CD14-positive monocyte (primary cell): ENCODE data around the gene BIN1. TPM values are rescaled to one million over a fixed set of nuclear protein-coding genes. Genes with fewer than 3 reads are reported as not detected.

Experiments
- DNase-seq, 3 donors: peaks; one replicate each; pipeline ENCODE4 v3.0.0-alpha.2; 2011 to 2022
- H2AFZ ChIP-seq: 2 replicates; pipeline ENCODE4 v1.6.0; 2012; ENCODE audit warnings: mild to moderate bottlenecking, low read depth, low read length, inconsistent platforms; ENCODE audit not compliant: insufficient read depth, poor library complexity, severe bottlenecking
- H3K27ac ChIP-seq, 2 donors: 1 replicate in 1 of 2; 2 replicates in 1 of 2; pipeline ENCODE4 v1.5.1; 2012 to 2013; ENCODE audit warnings: low read length in 2 of 2, control low read depth in 1 of 2, inconsistent platforms in 1 of 2, low read depth in 1 of 2, mild to moderate bottlenecking in 1 of 2
- H3K27me3 ChIP-seq, 2 donors: one replicate each; pipeline versions ENCODE4 v1.6.0 to v1.6.1; 2011 to 2013; ENCODE audit warnings: low read length in 2 of 2; ENCODE audit not compliant: control insufficient read depth in 2 of 2, insufficient read depth in 2 of 2
- H3K36me3 ChIP-seq, 2 donors: replicated peaks in 1 of 2; 1 replicate in 1 of 2; 2 replicates in 1 of 2; pipeline versions ENCODE4 v1.5.1 to v1.6.1; 2012 to 2013; ENCODE audit warnings: low read length in 2 of 2, control low read depth in 1 of 2, inconsistent platforms in 1 of 2, mild to moderate bottlenecking in 1 of 2; ENCODE audit not compliant: insufficient read depth in 2 of 2, control insufficient read depth in 1 of 2
- H3K4me1 ChIP-seq, 2 donors: 1 replicate in 1 of 2; 2 replicates in 1 of 2; pipeline versions ENCODE4 v1.5.1 to v1.6.1; 2012 to 2013; ENCODE audit warnings: low read length in 2 of 2, control low read depth in 1 of 2, inconsistent platforms in 1 of 2, mild to moderate bottlenecking in 1 of 2, moderate library complexity in 1 of 2; ENCODE audit not compliant: insufficient read depth in 2 of 2, control insufficient read depth in 1 of 2
- H3K4me2 ChIP-seq: replicated peaks from 2 replicates; pipeline ENCODE3; 2012; ENCODE audit warnings: low read length, moderate library complexity, mild to moderate bottlenecking; ENCODE audit not compliant: poor library complexity, severe bottlenecking; ENCODE audit errors: extremely low read depth
- H3K4me3 ChIP-seq, 3 experiments: fragments of 200-600 bp in 1 of 3; sonication (generic) in 1 of 3; replicated peaks in 1 of 3; 1 replicate in 2 of 3; 2 replicates in 1 of 3; pipeline ENCODE4 v1.5.1; 2011 to 2013; ENCODE audit warnings: low read length in 3 of 3, mild to moderate bottlenecking in 3 of 3, control low read depth in 2 of 3, low read depth in 2 of 3, inconsistent platforms in 1 of 3, moderate library complexity in 1 of 3
- H3K79me2 ChIP-seq: 2 replicates; pipeline ENCODE4 v1.6.0; 2012; ENCODE audit warnings: mild to moderate bottlenecking, control low read depth, inconsistent platforms, low read length, moderate library complexity; ENCODE audit not compliant: insufficient read depth
- H3K9ac ChIP-seq: 2 replicates; pipeline ENCODE4 v1.6.0; 2017; ENCODE audit warnings: low read length, mild to moderate bottlenecking; ENCODE audit not compliant: insufficient read depth, poor library complexity, severe bottlenecking
- H3K9me3 ChIP-seq, 2 donors: replicated peaks in 1 of 2; 1 replicate in 1 of 2; 2 replicates in 1 of 2; pipeline versions ENCODE4 v1.5.1 to v1.6.1; 2012 to 2013; ENCODE audit warnings: low read length in 2 of 2, control low read depth in 1 of 2; ENCODE audit not compliant: control insufficient read depth in 1 of 2, insufficient read depth in 1 of 2
- H4K20me1 ChIP-seq: 2 replicates; pipeline ENCODE4 v1.6.0; 2012; ENCODE audit warnings: mild to moderate bottlenecking, low read length, control low read depth, moderate library complexity; ENCODE audit not compliant: insufficient read depth
- H3K27ac Mint-ChIP-seq, 7 donors: one replicate each; pipeline ENCODE4 v1.8.0; 2020; ENCODE audit warnings: mild to moderate bottlenecking in 7 of 7, mixed read lengths in 7 of 7, moderate library complexity in 6 of 7, inconsistent platforms in 2 of 7
- H3K27me3 Mint-ChIP-seq, 3 donors: one replicate each; pipeline ENCODE4 v1.8.0; 2021 to 2022; ENCODE audit warnings: low read depth in 3 of 3, mild to moderate bottlenecking in 3 of 3, mixed read lengths in 3 of 3, moderate library complexity in 3 of 3, inconsistent platforms in 1 of 3
- H3K36me3 Mint-ChIP-seq, 2 donors: one replicate each; pipeline ENCODE4 v1.8.0; 2020; ENCODE audit warnings: mixed read lengths in 2 of 2, inconsistent platforms in 1 of 2, mild to moderate bottlenecking in 1 of 2
- H3K4me1 Mint-ChIP-seq: one replicate; pipeline ENCODE4 v1.8.0; 2020; ENCODE audit warnings: mild to moderate bottlenecking, mixed read lengths
- H3K4me3 Mint-ChIP-seq, 2 donors: one replicate each; pipeline ENCODE4 v1.8.0; 2020; ENCODE audit warnings: mild to moderate bottlenecking in 2 of 2, mixed read lengths in 2 of 2, moderate library complexity in 1 of 2
- H3K9me3 Mint-ChIP-seq, 7 donors: one replicate each; pipeline ENCODE4 v1.8.0; 2020 to 2022; ENCODE audit warnings: mixed read lengths in 7 of 7, mild to moderate bottlenecking in 6 of 7, moderate library complexity in 6 of 7, inconsistent platforms in 2 of 7
- WGBS: methylation state at CpG from one replicate; pipeline ENCODE4 v1.1.5; 2013; ENCODE audit warnings: missing lambda C conversion rate; ENCODE audit not compliant: insufficient coverage; 5-methylcytosine and 5-hydroxymethylcytosine counted together
- intact Hi-C, 2 donors: fragments of 100-400 bp; cut with micrococcal nuclease; formaldehyde crosslinking; loops; one replicate each; pipeline versions ENCODE4 v1.15.0 to v1.15.1; 2023
- polyA plus RNA-seq, 3 donors: library from polyadenylated mRNA; depleted of rRNA in 1 of 3; unstranded in 2 of 3; stranded (reverse) in 1 of 3; fragments of 300-500 nt in 2 of 3; fragments of >200 nt in 1 of 3; fragmentation: Illumina TruSeq in 2 of 3; gene quantifications; 1 replicate in 2 of 3; 2 replicates in 1 of 3; pipeline ENCODE4 v1.2.3, GENCODE V29; 2012 to 2021
- TF ChIP-seq, protein P1 (sequence below): fragments of 200-600 bp; IDR thresholded peaks from one replicate; pipeline ENCODE4 v1.8.0; 2022; ENCODE audit warnings: antibody characterized with exemption, mild to moderate bottlenecking

Gene BIN1
- polyA plus RNA-seq, 3 donors: 3.4 to 7.5 (median 4.1) TPM

DNA sequence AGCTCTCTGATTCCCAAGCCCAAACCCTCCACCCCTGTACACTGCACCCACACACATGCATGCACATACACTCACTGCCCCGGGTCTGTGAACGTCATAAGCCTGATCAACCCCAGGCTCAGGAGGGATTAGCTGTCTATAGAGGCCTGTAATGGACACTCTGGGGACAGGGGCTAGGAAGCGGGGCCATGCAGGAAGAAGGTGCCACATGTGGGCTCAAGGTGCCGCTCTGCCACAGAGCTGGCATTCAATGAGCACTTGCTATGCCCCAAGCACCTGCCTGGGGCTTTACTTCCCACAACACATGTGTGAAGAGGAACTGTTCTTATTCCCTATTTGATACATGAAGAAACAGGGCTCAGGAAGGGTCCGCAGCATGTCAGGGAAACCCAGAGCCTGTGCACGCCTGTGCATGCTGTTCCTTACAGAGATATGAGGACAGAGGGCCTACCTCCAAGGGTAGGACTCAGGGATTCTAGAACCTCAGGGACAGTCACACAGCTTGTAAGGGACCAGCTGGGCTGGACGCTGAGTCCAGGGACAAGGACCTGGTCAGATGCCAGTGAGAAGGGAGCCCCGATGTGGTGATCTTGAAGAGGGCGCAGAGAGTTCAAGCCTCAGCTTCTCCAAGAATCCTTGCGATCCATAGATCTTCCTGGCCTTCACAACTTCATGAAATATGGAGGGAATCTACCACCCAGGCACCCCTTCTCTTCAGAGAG, 5.0 kb downstream of the BIN1 start:
- TF ChIP-seq, protein P1, sequence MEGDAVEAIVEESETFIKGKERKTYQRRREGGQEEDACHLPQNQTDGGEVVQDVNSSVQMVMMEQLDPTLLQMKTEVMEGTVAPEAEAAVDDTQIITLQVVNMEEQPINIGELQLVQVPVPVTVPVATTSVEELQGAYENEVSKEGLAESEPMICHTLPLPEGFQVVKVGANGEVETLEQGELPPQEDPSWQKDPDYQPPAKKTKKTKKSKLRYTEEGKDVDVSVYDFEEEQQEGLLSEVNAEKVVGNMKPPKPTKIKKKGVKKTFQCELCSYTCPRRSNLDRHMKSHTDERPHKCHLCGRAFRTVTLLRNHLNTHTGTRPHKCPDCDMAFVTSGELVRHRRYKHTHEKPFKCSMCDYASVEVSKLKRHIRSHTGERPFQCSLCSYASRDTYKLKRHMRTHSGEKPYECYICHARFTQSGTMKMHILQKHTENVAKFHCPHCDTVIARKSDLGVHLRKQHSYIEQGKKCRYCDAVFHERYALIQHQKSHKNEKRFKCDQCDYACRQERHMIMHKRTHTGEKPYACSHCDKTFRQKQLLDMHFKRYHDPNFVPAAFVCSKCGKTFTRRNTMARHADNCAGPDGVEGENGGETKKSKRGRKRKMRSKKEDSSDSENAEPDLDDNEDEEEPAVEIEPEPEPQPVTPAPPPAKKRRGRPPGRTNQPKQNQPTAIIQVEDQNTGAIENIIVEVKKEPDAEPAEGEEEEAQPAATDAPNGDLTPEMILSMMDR: no peak
- Histone ChIP-seq H3K36me3 (no peaks in the 10 kb centered on the region), H3K9me3 (no peaks in the 10 kb centered on the region), H3K27me3 (peaks cover 0 to 22% of the 10 kb centered on the region in 2 donors), H4K20me1 (no peaks in the 10 kb centered on the region), H3K27ac (no peak overlapping the region), H3K79me2 (no peaks in the 10 kb centered on the region), H3K9ac (no peak overlapping the region), H3K4me2 (no peak overlapping the region), H3K4me1 (peaks cover 12 to 15% of the 10 kb centered on the region in 2 donors), H3K4me3 (no peak overlapping the region), H2AFZ (no peak overlapping the region)
- Mint-ChIP-seq H3K4me3 (no peak overlapping the region), H3K36me3 (no peaks in the 10 kb centered on the region), H3K27me3 (peaks cover 11 to 34% (median 27%) of the 10 kb centered on the region in 3 donors), H3K4me1 (peaks cover 2% of the 10 kb centered on the region), H3K27ac (no peak overlapping the region), H3K9me3 (no peaks in the 10 kb centered on the region)
- intact Hi-C loops: no loop called here
- WGBS: 89% methylated on average over 5 of the region's 10 CpGs
- DNase-seq: no peak

DNA sequence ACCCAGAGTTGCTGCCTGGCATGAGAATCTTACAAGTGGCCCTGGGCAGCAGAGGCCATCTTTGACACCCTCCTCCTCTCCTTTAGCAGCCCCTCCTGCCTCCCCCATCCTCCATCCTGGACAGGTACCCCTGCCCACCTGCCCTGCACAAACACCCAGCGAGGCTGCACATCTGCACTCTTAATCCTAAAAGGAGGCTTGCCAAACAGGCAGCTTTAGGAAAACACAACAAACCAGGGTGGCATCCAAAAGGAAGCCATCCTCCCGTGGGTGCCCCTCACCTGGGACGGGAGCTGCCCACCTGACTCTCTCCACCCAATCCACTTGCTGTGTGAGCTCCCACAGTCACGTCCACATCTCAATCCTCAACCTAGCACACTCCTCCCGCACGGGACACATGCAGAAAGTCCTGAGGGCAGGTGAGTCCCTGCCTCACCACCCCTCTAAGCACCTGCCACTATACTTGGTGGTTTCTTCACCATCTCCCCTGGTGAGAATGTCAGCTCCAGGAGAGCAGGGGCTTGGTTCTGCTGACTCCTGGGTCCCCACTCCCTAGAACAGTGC, 5.8 kb downstream of the BIN1 start:
- Histone ChIP-seq H3K4me2 (no peak overlapping the region), H3K36me3 (no peaks in the 10 kb centered on the region), H3K4me1 (peaks cover 7 to 8% of the 10 kb centered on the region in 2 donors), H3K27ac (no peak overlapping the region), H3K27me3 (peaks cover 0 to 16% of the 10 kb centered on the region in 2 donors), H3K4me3 (no peak overlapping the region), H3K79me2 (no peaks in the 10 kb centered on the region), H2AFZ (no peak overlapping the region), H4K20me1 (no peaks in the 10 kb centered on the region), H3K9ac (no peak overlapping the region), H3K9me3 (no peaks in the 10 kb centered on the region)
- Mint-ChIP-seq H3K27me3 (peaks cover 13 to 29% (median 23%) of the 10 kb centered on the region in 3 donors), H3K4me3 (no peak overlapping the region), H3K27ac (no peak overlapping the region), H3K9me3 (no peaks in the 10 kb centered on the region), H3K4me1 (peaks cover 6% of the 10 kb centered on the region), H3K36me3 (no peaks in the 10 kb centered on the region)
- TF ChIP-seq, protein P1: no peak
- no peak for DNase-seq
- WGBS: 100% methylated on average over 3 of the region's 6 CpGs
- intact Hi-C loops: no loop called here
